GM18526 (cell line): Measurements from ENCODE around the gene AHRR.

Source experiments
- POLR2A ChIP-seq: IDR thresholded peaks from 3 replicates; pipeline ENCODE4 v1.6.1; 2011; ENCODE audit not compliant: insufficient read length; ENCODE audit errors: extremely low read depth

AHRR gene

GRCh38 chr5:423626-424261, 102.2 kb downstream of the AHRR start:
- TF ChIP-seq POLR2A: no peak

DNA sequence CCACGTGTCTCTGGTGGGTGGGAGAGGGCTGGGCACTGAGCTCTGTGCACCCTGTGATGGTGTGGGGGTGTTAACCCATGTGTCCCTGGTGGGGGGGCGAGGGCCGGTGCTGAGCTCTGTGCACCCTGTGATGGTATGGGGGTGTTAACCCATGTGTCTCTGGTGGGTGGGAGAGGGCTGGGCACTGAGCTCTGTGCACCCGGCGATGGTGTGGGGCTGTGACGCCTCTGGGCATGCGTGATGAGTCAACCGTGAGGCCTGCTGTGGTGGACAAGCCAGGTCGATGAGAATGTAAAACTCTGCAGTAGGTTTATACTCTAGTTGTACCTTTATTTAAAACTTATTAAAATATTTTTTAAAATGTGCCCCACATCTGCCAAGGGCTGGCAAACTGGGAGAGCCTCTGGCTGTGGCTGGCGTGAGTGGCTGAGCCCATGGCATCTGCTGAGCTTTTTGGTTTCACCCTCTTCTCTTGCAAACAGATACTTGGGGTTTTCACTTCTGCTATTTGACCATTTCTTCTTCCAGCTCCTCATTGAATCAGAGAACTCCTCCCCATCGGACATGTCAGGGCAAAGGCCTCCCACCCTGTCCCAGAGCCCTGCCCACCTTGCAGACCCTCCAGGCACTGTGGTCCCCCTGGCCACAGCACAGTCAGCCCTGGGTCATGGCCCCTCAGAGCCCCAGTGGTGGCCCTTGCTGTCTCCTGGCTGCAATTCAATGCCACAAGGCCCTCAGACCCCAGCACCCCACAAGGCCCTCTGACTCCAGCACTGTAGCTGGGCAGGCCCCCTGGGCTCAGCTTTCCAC, 103.0 kb downstream of the AHRR start:
- TF ChIP-seq POLR2A: peak; percentile 15

GRCh38 chr5:425714-426113, 104.2 kb downstream of the AHRR start:
- no peak for TF ChIP-seq POLR2A

GRCh38 chr5:426392-426976, 105.0 kb downstream of the AHRR start:
- TF ChIP-seq POLR2A: no peak

DNA sequence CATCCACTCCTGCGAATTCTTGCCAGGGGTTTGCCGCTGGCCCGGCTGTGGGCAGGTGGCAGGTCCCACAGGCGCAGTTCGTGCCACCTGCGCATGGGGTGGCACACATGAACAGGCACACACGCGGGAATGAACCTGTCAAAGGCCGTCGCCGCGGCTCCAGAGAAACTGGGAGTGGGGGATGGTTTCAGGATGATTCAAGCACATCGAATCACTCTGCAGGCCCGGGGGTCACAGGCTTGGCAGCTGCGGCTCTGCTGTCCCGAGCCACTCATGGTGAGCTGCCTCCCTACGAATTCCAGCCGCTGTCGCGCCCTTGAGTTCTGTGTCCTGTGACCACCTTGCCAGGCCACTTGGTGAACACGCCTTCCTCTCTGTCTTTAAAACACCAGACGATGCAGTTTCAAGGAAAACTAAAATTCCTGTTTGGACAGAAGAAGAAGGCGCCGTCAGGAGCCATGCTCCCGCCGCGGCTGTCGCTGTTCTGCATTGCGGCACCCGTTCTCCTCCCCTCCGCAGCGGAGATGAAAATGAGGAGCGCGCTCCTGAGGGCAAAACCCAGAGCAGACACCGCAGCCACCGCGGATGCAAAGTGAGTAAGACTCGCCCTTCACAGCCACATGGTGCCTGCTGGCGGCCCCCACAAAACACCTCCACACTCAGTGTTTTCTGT, 106.0 kb downstream of the AHRR start:
- no peak for TF ChIP-seq POLR2A

DNA sequence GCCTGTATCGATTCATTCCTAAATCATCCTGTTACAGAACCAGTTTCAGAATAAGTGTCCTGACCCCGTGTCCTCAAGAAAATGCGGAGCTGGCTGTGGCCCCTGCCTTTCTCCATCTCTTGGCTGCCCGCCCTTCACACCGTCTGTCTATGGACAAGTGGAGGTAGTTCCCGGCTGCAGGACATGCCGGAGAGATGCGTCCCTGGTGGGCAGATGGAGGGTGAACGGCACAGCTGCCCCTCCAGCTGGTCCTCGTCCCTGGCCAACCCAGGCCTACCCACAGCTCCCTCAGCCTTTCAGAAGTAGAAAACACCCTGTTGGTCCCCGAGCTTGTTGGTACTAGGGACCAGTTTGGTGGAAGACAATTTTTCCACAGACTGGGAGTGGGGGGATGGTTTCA, 106.7 kb downstream of the AHRR start:
- TF ChIP-seq POLR2A: no peak

DNA sequence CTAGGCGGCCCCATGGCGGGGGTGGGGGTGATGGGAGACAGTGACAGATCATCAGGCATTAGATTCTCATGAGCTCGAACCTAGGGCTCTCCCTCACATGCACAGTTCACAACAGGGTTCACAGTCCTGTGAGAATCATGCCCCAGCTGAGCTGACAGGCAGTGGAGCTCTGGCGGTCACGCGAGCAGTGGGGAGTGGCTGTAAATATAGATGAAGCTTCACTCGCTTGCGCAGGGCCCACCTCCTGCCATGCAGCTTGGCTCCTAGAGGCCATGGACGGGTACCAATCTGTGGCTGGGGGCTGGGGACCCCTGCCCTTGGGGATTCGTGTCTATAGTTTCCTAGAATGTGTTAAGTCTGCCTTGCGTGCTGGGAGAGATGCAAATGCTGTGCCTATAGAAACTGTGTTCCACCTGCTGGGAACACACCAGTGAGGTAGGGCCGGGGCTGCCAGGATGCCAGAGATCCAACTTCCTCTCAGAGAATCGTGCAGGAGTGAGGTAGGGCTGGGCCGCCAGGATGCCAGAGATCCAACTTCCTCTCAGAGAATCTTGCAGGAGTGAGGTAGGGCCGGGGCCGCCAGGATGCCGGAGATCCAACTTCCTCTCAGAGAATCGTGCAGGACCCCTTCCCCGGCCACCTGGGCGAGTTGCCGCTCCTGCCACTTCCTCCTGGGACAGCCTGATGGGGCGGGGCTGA, 107.4 kb downstream of the AHRR start:
- no peak for TF ChIP-seq POLR2A

- TF ChIP-seq POLR2A: no peak
These were observed 108.1 kb downstream of the AHRR start for GRCh38 chr5:429453-430188.

GRCh38 chr5:430214-430925, 108.9 kb downstream of the AHRR start:
- no peak for TF ChIP-seq POLR2A

GRCh38 chr5:431001-431710, 109.6 kb downstream of the AHRR start:
- TF ChIP-seq POLR2A: no peak

GRCh38 chr5:431711-432050, 110.2 kb downstream of the AHRR start:
- TF ChIP-seq POLR2A: no peak

DNA sequence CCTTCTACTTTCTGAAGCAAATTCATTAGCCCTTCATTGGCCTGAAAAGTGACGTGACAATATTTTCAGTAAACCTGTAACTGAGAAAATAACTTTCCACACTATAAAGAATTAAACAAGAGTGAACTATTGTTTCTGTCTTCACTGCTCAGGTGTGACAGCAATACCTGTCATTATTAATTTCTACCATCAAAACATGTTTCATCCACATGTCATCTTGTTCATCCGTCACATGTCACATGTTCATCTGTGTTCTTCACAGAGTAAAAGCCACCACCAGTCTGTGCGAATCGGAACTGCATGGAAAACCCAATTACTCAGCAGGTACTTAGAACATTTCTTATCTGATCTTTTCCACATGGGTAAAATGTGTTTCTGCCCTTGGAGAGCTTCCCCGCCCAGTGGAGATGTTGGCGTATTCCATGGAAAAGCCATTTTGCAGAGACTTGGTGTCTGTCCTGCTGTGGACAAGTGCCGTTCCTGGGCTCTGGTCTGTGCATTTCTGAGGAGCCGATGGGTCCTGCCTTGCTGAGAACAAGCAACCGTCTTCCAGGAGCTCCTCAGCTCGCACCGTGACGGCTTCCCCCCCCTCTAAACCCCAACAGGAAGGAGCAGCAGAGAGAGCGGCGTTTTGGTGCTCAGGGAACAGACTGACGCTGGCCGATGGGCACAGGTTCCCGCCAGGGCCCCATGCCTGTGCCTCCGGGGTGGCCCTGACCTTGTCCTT, 110.8 kb downstream of the AHRR start:
- TF ChIP-seq POLR2A: no peak
